ENCODE results near the gene GNGT1.

DNA sequence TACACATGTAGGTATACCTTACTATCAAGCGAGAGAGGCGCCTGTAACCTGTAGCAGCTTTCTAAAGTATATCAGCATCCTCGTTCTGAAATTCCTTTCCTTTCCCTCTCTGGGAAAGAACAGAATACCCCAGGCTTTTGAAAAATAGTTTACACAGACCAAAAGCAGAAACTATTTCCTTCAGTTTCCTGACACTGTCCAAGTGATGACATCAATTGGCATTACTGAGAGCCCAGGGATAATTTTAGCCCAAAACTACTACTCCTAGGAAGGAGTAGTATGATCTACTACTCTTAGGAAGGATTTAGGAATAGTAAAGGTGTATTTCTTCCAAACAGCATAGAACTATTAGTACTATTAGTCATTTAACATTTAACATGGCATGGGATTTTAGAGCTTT is 21.2 kb downstream of the GNGT1 start:
- TF ChIP-seq POLR2A (IDR thresholded peaks at IDR 0.05; ENCODE audit: low read depth, low read length): no peak
- TF ChIP-seq, protein P1, sequence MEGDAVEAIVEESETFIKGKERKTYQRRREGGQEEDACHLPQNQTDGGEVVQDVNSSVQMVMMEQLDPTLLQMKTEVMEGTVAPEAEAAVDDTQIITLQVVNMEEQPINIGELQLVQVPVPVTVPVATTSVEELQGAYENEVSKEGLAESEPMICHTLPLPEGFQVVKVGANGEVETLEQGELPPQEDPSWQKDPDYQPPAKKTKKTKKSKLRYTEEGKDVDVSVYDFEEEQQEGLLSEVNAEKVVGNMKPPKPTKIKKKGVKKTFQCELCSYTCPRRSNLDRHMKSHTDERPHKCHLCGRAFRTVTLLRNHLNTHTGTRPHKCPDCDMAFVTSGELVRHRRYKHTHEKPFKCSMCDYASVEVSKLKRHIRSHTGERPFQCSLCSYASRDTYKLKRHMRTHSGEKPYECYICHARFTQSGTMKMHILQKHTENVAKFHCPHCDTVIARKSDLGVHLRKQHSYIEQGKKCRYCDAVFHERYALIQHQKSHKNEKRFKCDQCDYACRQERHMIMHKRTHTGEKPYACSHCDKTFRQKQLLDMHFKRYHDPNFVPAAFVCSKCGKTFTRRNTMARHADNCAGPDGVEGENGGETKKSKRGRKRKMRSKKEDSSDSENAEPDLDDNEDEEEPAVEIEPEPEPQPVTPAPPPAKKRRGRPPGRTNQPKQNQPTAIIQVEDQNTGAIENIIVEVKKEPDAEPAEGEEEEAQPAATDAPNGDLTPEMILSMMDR (IDR thresholded peaks at IDR 0.05; ENCODE audit: extremely low read depth in 1 of 2, insufficient read depth in 1 of 2, low read depth in 1 of 2, low read length in 2 of 2): no peak
- TF ChIP-seq EZH2 (IDR thresholded peaks at IDR 0.05; ENCODE audit: borderline replicate concordance, low read depth, low read length, severe bottlenecking): no peak
- no peak for TF ChIP-seq MYC (IDR thresholded peaks at IDR 0.05; ENCODE audit: low read depth, low read length)
- no peak for TF ChIP-seq JUN (IDR thresholded peaks at IDR 0.05; ENCODE audit: borderline replicate concordance, insufficient read depth, insufficient read length, low read depth)
- TF ChIP-seq POLR2AphosphoS5 (IDR thresholded peaks at IDR 0.05; ENCODE audit: insufficient read depth, low read depth, low read length): no peak
- TF ChIP-seq, protein P2, sequence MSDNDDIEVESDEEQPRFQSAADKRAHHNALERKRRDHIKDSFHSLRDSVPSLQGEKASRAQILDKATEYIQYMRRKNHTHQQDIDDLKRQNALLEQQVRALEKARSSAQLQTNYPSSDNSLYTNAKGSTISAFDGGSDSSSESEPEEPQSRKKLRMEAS (IDR thresholded peaks at IDR 0.05; ENCODE audit: insufficient read depth, insufficient read length): no peak
- no peak for TF ChIP-seq GATA2 (IDR thresholded peaks at IDR 0.05; ENCODE audit: insufficient read depth, insufficient read length, low read depth, low read length)
- no peak for TF ChIP-seq FOS (IDR thresholded peaks at IDR 0.05; ENCODE audit: borderline replicate concordance, insufficient read depth, low read length)

Data from endothelial cell of umbilical vein (primary cell).